ENCODE data around the gene BEND6.

GRCh38 chr6:57029213-57029612 is 74.3 kb downstream of the BEND6 start:
- no peak for TF ChIP-seq CTCF (IDR thresholded peaks at IDR 0.05)
- TF ChIP-seq POLR2AphosphoS5 (IDR thresholded peaks at IDR 0.05): no peak
- no peak for TF ChIP-seq POLR2A (IDR thresholded peaks at IDR 0.05)
- TF ChIP-seq EP300 (IDR thresholded peaks at IDR 0.05): no peak
